Measurements from ENCODE around the gene NINJ1.

DNA sequence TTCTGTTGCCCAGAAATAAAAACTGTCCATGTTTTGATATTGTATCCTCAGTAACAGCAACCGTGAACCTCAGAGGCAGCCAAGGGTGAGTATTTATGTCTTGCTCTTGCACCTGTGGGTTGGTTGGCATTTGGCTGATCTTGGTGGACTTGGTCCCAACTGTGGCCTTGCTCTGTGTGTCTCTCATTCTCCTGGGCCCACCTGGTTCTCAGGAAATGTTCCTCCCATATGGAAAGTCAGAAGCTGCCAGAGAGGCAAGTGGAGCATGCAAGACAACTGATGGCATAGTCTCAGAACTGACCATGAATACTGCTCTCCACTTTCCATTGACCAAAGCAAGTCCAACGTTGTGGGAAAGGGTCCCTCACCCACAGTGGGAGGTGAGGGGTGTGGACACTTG lies 13.6 kb upstream of the NINJ1 start:
- TF ChIP-seq, protein P1, sequence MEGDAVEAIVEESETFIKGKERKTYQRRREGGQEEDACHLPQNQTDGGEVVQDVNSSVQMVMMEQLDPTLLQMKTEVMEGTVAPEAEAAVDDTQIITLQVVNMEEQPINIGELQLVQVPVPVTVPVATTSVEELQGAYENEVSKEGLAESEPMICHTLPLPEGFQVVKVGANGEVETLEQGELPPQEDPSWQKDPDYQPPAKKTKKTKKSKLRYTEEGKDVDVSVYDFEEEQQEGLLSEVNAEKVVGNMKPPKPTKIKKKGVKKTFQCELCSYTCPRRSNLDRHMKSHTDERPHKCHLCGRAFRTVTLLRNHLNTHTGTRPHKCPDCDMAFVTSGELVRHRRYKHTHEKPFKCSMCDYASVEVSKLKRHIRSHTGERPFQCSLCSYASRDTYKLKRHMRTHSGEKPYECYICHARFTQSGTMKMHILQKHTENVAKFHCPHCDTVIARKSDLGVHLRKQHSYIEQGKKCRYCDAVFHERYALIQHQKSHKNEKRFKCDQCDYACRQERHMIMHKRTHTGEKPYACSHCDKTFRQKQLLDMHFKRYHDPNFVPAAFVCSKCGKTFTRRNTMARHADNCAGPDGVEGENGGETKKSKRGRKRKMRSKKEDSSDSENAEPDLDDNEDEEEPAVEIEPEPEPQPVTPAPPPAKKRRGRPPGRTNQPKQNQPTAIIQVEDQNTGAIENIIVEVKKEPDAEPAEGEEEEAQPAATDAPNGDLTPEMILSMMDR (IDR thresholded peaks at IDR 0.05) = no peak
- no peak for TF ChIP-seq POLR2AphosphoS5 (IDR thresholded peaks at IDR 0.05)
